H9 (cell line): ENCODE measurements around the gene CETN3. TPM values are rescaled to one million over a fixed set of nuclear protein-coding genes. Genes with fewer than 3 reads are reported as not detected.

ENCODE experiments used
- DNase-seq: peaks from one replicate; pipeline ENCODE4 v3.0.0-alpha.2; 2017
- H2AFZ ChIP-seq: one replicate; pipeline ENCODE4 v1.6.1; 2013; ENCODE audit warnings: mild to moderate bottlenecking, low read length, control low read depth, moderate library complexity
- H2AK5ac ChIP-seq: 2 replicates; pipeline ENCODE4 v1.6.1; 2013; ENCODE audit warnings: low read length, control low read depth, mixed read lengths; ENCODE audit not compliant: insufficient read length
- H2BK120ac ChIP-seq: one replicate; pipeline ENCODE4 v1.6.1; 2013; ENCODE audit warnings: low read depth, mild to moderate bottlenecking, low read length, control low read depth, inconsistent platforms; ENCODE audit not compliant: poor library complexity, severe bottlenecking
- H2BK12ac ChIP-seq: 2 replicates; pipeline ENCODE4 v1.6.1; 2013; ENCODE audit warnings: low read length, control low read depth, mixed read lengths, low read depth; ENCODE audit not compliant: insufficient read length
- H2BK15ac ChIP-seq: 2 replicates; pipeline ENCODE4 v1.6.1; 2013; ENCODE audit warnings: low read depth, low read length, control low read depth
- H2BK20ac ChIP-seq: one replicate; pipeline ENCODE4 v1.6.1; 2013; ENCODE audit warnings: low read depth, mild to moderate bottlenecking, low read length, control low read depth, inconsistent platforms; ENCODE audit not compliant: poor library complexity, severe bottlenecking
- H2BK5ac ChIP-seq: 2 replicates; pipeline ENCODE4 v1.6.1; 2013; ENCODE audit warnings: low read length, control low read depth, mixed read lengths; ENCODE audit not compliant: insufficient read length
- H3K14ac ChIP-seq: 2 replicates; pipeline ENCODE4 v1.6.1; 2013; ENCODE audit warnings: low read length, control low read depth; ENCODE audit not compliant: insufficient read depth
- H3K18ac ChIP-seq: 2 replicates; pipeline ENCODE4 v1.6.1; 2013; ENCODE audit warnings: low read depth, mild to moderate bottlenecking, mixed read lengths, low read length, control low read depth; ENCODE audit not compliant: insufficient read length
- H3K23ac ChIP-seq: 2 replicates; pipeline ENCODE4 v1.6.1; 2013; ENCODE audit warnings: low read length, control low read depth, mixed read lengths, low read depth; ENCODE audit not compliant: insufficient read length
- H3K23me2 ChIP-seq: 2 replicates; pipeline ENCODE4 v1.6.1; 2013; ENCODE audit warnings: low read depth, mild to moderate bottlenecking, mixed read lengths, low read length, control low read depth; ENCODE audit not compliant: insufficient read length, poor library complexity, severe bottlenecking
- H3K27ac ChIP-seq: 2 replicates; pipeline ENCODE4 v1.5.1; 2013; ENCODE audit warnings: low read length, control low read depth, mixed read lengths, low read depth; ENCODE audit not compliant: insufficient read length
- H3K27me3 ChIP-seq: 2 replicates; pipeline ENCODE4 v1.6.1; 2013; ENCODE audit warnings: low read length, control low read depth, inconsistent platforms; ENCODE audit not compliant: insufficient read depth
- H3K4ac ChIP-seq: 2 replicates; pipeline ENCODE4 v1.6.1; 2013; ENCODE audit warnings: low read depth, mild to moderate bottlenecking, control low read depth, inconsistent platforms, low read length, moderate library complexity
- H3K4me1 ChIP-seq: 2 replicates; pipeline ENCODE4 v1.6.1; 2013; ENCODE audit warnings: low read length, control low read depth, inconsistent platforms; ENCODE audit not compliant: insufficient read depth
- H3K4me2 ChIP-seq: 2 replicates; pipeline ENCODE4 v1.6.1; 2013; ENCODE audit warnings: low read length, control low read depth, mixed read lengths; ENCODE audit not compliant: insufficient read length, insufficient read depth
- H3K56ac ChIP-seq: 2 replicates; pipeline ENCODE4 v1.6.1; 2013; ENCODE audit warnings: low read depth, mild to moderate bottlenecking, mixed read lengths, low read length, control low read depth; ENCODE audit not compliant: insufficient read length
- H3K79me1 ChIP-seq: 2 replicates; pipeline ENCODE4 v1.6.1; 2013; ENCODE audit warnings: low read depth, mild to moderate bottlenecking, moderate library complexity, low read length, control low read depth, inconsistent platforms; ENCODE audit not compliant: insufficient read depth, poor library complexity, severe bottlenecking
- H3K79me2 ChIP-seq: 2 replicates; pipeline ENCODE4 v1.6.1; 2013; ENCODE audit warnings: low read length, control low read depth, inconsistent platforms; ENCODE audit not compliant: insufficient read depth
- H3K9ac ChIP-seq: 2 replicates; pipeline ENCODE4 v1.6.1; 2013; ENCODE audit warnings: low read length, control low read depth, mixed read lengths; ENCODE audit not compliant: insufficient read length; ENCODE audit errors: extremely low read depth
- H3K9me3 ChIP-seq: one replicate; pipeline ENCODE4 v1.6.1; 2013; ENCODE audit warnings: low read depth, low read length, inconsistent platforms; ENCODE audit not compliant: control insufficient read depth
- H3T11ph ChIP-seq: one replicate; pipeline ENCODE4 v1.6.1; 2013; ENCODE audit warnings: mild to moderate bottlenecking, low read length, control low read depth, inconsistent platforms
- H4K20me1 ChIP-seq: one replicate; pipeline ENCODE4 v1.6.1; 2013; ENCODE audit not compliant: control insufficient read depth, insufficient read length, insufficient read depth
- H4K5ac ChIP-seq: 2 replicates; pipeline ENCODE4 v1.6.1; 2013; ENCODE audit warnings: low read depth, mild to moderate bottlenecking, mixed read lengths, low read length, control low read depth; ENCODE audit not compliant: insufficient read length
- H4K8ac ChIP-seq: replicated peaks from 2 replicates; pipeline ENCODE4 v1.6.1; 2013; ENCODE audit warnings: low read length, control low read depth, mixed read lengths, low read depth; ENCODE audit not compliant: insufficient read length
- H4K91ac ChIP-seq: 2 replicates; pipeline ENCODE4 v1.6.1; 2013; ENCODE audit warnings: low read depth, mild to moderate bottlenecking, moderate library complexity, mixed read lengths, low read length, control low read depth; ENCODE audit not compliant: insufficient read length
- H3K27ac Mint-ChIP-seq, 3 experiments: 2 replicates in 2 of 3; 3 replicates in 1 of 3; pipeline ENCODE4 v1.8.0; 2020 to 2021; ENCODE audit warnings: mixed read lengths in 3 of 3, mild to moderate bottlenecking in 1 of 3, moderate library complexity in 1 of 3
- H3K27me3 Mint-ChIP-seq: 2 replicates; pipeline ENCODE4 v1.8.0; 2021; ENCODE audit warnings: low read depth, mild to moderate bottlenecking, moderate library complexity, mixed read lengths
- H3K36me3 Mint-ChIP-seq, 3 experiments: 2 replicates in 2 of 3; 3 replicates in 1 of 3; pipeline ENCODE4 v1.8.0; 2020 to 2021; ENCODE audit warnings: low read depth in 3 of 3, mixed read lengths in 3 of 3; ENCODE audit not compliant: insufficient read depth in 1 of 3
- H3K4me1 Mint-ChIP-seq, 2 experiments: 2 replicates each; pipeline ENCODE4 v1.8.0; 2020; ENCODE audit warnings: mixed read lengths in 2 of 2
- H3K4me3 Mint-ChIP-seq, 2 experiments: 2 replicates in 1 of 2; 3 replicates in 1 of 2; pipeline ENCODE4 v1.8.0; 2020 to 2021; ENCODE audit warnings: mild to moderate bottlenecking in 2 of 2, mixed read lengths in 2 of 2, moderate library complexity in 1 of 2
- H3K9me3 Mint-ChIP-seq, 2 experiments: 2 replicates in 1 of 2; 3 replicates in 1 of 2; pipeline ENCODE4 v1.8.0; 2020; ENCODE audit warnings: mild to moderate bottlenecking in 2 of 2, mixed read lengths in 2 of 2, moderate library complexity in 1 of 2
- WGBS: extraction: QIAGEN DNeasy Blood & Tissue Kit; methylation state at CpG from one replicate; pipeline ENCODE4 v1.1.7; 2013; ENCODE audit warnings: missing lambda C conversion rate, low lambda C conversion rate, mixed read lengths; ENCODE audit not compliant: insufficient read length; ENCODE audit errors: extremely low coverage; 5-methylcytosine and 5-hydroxymethylcytosine counted together
- total RNA-seq: library from RNA; stranded (reverse); gene quantifications from 2 replicates; pipeline ENCODE4 v1.2.1, GENCODE V29; 2021
- TF ChIP-seq, protein P1 (sequence below): fragments of 200-600 bp; sonication (generic); conservative IDR thresholded peaks from 3 replicates; pipeline ENCODE4 v1.8.0; 2021; ENCODE audit warnings: antibody characterized with exemption, mild to moderate bottlenecking

Gene CETN3
- total RNA-seq, 1 experiment from 2014 or later, result 36.3 TPM

DNA sequence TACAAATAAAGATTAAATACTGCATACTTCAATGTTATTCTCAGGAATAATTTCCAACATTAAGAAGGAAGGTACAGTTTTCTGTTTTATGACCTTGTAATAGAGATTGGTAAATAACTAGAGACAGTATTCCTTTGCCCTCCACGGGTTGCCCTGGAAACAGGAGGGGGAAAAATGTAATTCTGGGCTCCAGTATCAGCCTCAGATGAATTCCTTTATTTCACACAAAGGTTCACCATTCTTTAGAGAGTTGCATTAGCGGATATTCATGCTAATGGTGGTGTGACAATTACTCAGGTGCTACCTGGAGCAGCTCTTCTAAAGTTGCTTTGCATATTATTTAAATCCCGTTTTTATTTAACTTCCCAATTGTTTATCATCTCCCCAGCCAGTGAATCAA is 42.6 kb downstream of the CETN3 start:
- H3K56ac ChIP-seq, result no peak overlapping the region
- DNase-seq, result no peak
- H2BK20ac ChIP-seq, result no peak overlapping the region
- H3K79me2 ChIP-seq, result no peaks in the 10 kb centered on the region
- H3T11ph ChIP-seq, result no peak overlapping the region
- no peak overlapping the region for H4K91ac ChIP-seq
- no peak overlapping the region for H4K8ac ChIP-seq
- peaks cover 19% of the 10 kb centered on the region for H3K9me3 ChIP-seq
- no peak overlapping the region for H3K4me3 Mint-ChIP-seq
- no peaks in the 10 kb centered on the region for H3K79me1 ChIP-seq
- H3K9ac ChIP-seq, result no peak overlapping the region
- H3K14ac ChIP-seq, result no peak overlapping the region
- no peaks in the 10 kb centered on the region for H3K27me3 Mint-ChIP-seq
- peaks cover 10 to 14% of the 10 kb centered on the region in 2 experiments for H3K4me1 Mint-ChIP-seq
- H2BK5ac ChIP-seq, result no peak overlapping the region
- H2BK12ac ChIP-seq, result no peak overlapping the region
- H2AFZ ChIP-seq, result no peak overlapping the region
- H3K27ac Mint-ChIP-seq, result peak overlapping the region; percentile 7 to 81 (median 46); a peak in 6 of 7 replicates
- H3K9me3 Mint-ChIP-seq, result peaks cover 27% of the 10 kb centered on the region in 2 experiments
- 0 out of 2 replicates have a peak, but pooled peaks cover 3% of the 10 kb centered on the region for H3K4me1 ChIP-seq
- H4K5ac ChIP-seq, result no peak overlapping the region
- no CpG with 5 or more reads among the region's 3 CpGs for WGBS
- no peak overlapping the region for H2BK120ac ChIP-seq
- no peak overlapping the region for H3K4ac ChIP-seq
- no peaks in the 10 kb centered on the region for H3K23me2 ChIP-seq
- H2BK15ac ChIP-seq, result no peak overlapping the region
- H3K23ac ChIP-seq, result no peak overlapping the region
- peak overlapping the region; percentile 21 for H3K4me2 ChIP-seq
- no peak overlapping the region for H3K18ac ChIP-seq
- peaks cover 15 to 43% (median 19%) of the 10 kb centered on the region in 3 experiments for H3K36me3 Mint-ChIP-seq
- H4K20me1 ChIP-seq, result no peaks in the 10 kb centered on the region
- TF ChIP-seq, protein P1, sequence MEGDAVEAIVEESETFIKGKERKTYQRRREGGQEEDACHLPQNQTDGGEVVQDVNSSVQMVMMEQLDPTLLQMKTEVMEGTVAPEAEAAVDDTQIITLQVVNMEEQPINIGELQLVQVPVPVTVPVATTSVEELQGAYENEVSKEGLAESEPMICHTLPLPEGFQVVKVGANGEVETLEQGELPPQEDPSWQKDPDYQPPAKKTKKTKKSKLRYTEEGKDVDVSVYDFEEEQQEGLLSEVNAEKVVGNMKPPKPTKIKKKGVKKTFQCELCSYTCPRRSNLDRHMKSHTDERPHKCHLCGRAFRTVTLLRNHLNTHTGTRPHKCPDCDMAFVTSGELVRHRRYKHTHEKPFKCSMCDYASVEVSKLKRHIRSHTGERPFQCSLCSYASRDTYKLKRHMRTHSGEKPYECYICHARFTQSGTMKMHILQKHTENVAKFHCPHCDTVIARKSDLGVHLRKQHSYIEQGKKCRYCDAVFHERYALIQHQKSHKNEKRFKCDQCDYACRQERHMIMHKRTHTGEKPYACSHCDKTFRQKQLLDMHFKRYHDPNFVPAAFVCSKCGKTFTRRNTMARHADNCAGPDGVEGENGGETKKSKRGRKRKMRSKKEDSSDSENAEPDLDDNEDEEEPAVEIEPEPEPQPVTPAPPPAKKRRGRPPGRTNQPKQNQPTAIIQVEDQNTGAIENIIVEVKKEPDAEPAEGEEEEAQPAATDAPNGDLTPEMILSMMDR, result no peak
- H3K27ac ChIP-seq, result no peak overlapping the region
- H3K27me3 ChIP-seq, result no peaks in the 10 kb centered on the region
- H2AK5ac ChIP-seq, result no peak overlapping the region
